RWPE2 (cell line): ENCODE results near the gene ESR2.
A peak's percentile ranks its signal among the peaks of the same experiment; 100 is the strongest.

ENCODE experiments used
- ATAC-seq: fragments of 200-7000 bp; cut with Tn5 transposase; 3 replicates; pipeline ENCODE4 v1.9.1; 2021; ENCODE audit warnings: low read depth
- DNase-seq: peaks from one replicate; pipeline ENCODE4 v3.0.0-alpha.2; 2020; ENCODE audit warnings: low spot score
- H3K27ac ChIP-seq: fragments of 450-650 bp; 2 replicates; pipeline ENCODE4 v1.5.1; 2017; ENCODE audit warnings: mild to moderate bottlenecking; ENCODE audit not compliant: poor library complexity, severe bottlenecking
- H3K27me3 ChIP-seq: fragments of 250-450 bp; sonication (Bioruptor Pico); 2 replicates; pipeline ENCODE4 v1.5.1; 2021; ENCODE audit warnings: mild to moderate bottlenecking, moderate library complexity; ENCODE audit not compliant: insufficient read depth, poor library complexity, severe bottlenecking
- H3K36me3 ChIP-seq: fragments of 250-450 bp; sonication (Bioruptor Pico); 2 replicates; pipeline ENCODE4 v1.5.1; 2020; ENCODE audit warnings: low read depth, mild to moderate bottlenecking, moderate library complexity
- H3K4me1 ChIP-seq: fragments of 250-450 bp; sonication (Bioruptor Pico); 2 replicates; pipeline ENCODE4 v1.5.1; 2021; ENCODE audit warnings: mild to moderate bottlenecking, moderate library complexity; ENCODE audit not compliant: insufficient read depth, poor library complexity, severe bottlenecking
- H3K4me3 ChIP-seq: fragments of 250-450 bp; sonication (Bioruptor Pico); 2 replicates; pipeline ENCODE4 v1.5.1; 2021; ENCODE audit warnings: mild to moderate bottlenecking, moderate library complexity; ENCODE audit not compliant: severe bottlenecking
- H3K9me3 ChIP-seq: fragments of 250-450 bp; sonication (Bioruptor Pico); 2 replicates; pipeline ENCODE4 v1.5.1; 2021; ENCODE audit warnings: mild to moderate bottlenecking, moderate library complexity; ENCODE audit not compliant: severe bottlenecking
- CTCF ChIP-seq: fragments of 450-650 bp; IDR thresholded peaks from one replicate; pipeline ENCODE4 v1.5.1; 2017; ENCODE audit warnings: mild to moderate bottlenecking, moderate library complexity; ENCODE audit not compliant: poor library complexity, severe bottlenecking

The ESR2 gene

GRCh38 chr14:64193821-64194220, 100.3 kb downstream of the ESR2 start:
- ATAC-seq (no peak), DNase-seq (no peak)
- Histone ChIP-seq H3K36me3 (peaks cover 6% of the 10 kb centered on the region; the same call in 1 of the 2 replicates), H3K9me3 (no peaks in the 10 kb centered on the region), H3K4me1 (no peaks in the 10 kb centered on the region), H3K4me3 (no peak overlapping the region), H3K27me3 (no peaks in the 10 kb centered on the region), H3K27ac (no peak overlapping the region)
- no peak for TF ChIP-seq CTCF

DNA sequence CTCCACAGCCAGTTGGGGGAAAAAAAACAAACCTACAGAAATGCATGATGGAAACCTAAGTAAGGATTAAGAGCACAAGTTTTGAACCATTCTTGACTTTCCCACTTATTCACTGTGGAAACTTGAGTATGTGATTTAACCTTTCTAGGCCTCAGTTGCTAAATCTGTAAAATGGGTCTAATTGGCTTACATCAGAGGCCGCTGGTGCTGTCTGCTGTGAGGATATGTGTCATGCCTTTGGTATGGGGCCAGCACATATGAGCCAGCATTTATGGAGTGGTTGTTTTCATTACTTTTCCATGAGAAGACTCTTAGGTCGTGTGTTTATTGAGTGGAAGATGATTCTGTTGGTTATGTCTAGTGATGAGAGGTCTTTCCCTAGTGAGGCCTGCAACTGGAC, 102.4 kb downstream of the ESR2 start:
- TF ChIP-seq CTCF = no peak
- no peak overlapping the region for H3K4me3 ChIP-seq
- ATAC-seq (peak; percentile 68; the same call in 2 of the 3 replicates), DNase-seq (no peak)
- no peaks in the 10 kb centered on the region for H3K27me3 ChIP-seq
- H3K27ac ChIP-seq = no peak overlapping the region
- no peaks in the 10 kb centered on the region for H3K4me1 ChIP-seq
- peaks cover 14% of the 10 kb centered on the region for H3K36me3 ChIP-seq
- no peaks in the 10 kb centered on the region for H3K9me3 ChIP-seq

GRCh38 chr14:64190974-64191502, 103.1 kb downstream of the ESR2 start:
- ATAC-seq (no peak), DNase-seq (no peak)
- H3K4me3 ChIP-seq = no peak overlapping the region
- H3K36me3 ChIP-seq = peaks cover 20% of the 10 kb centered on the region
- H3K27me3 ChIP-seq = no peaks in the 10 kb centered on the region
- no peak for TF ChIP-seq CTCF
- H3K9me3 ChIP-seq = no peaks in the 10 kb centered on the region
- no peak overlapping the region for H3K27ac ChIP-seq
- H3K4me1 ChIP-seq = no peaks in the 10 kb centered on the region

GRCh38 chr14:64187331-64187730, 106.8 kb downstream of the ESR2 start:
- DNase-seq = no peak
- no peak overlapping the region for H3K4me3 ChIP-seq
- no peak for ATAC-seq

More at GRCh38 chr14:64187331-64187730, 106.8 kb downstream of the ESR2 start:
- no peaks in the 10 kb centered on the region for H3K4me1 ChIP-seq
- H3K27ac ChIP-seq = no peak overlapping the region
- no peak for TF ChIP-seq CTCF
- peaks cover 20% of the 10 kb centered on the region for H3K36me3 ChIP-seq
- no peaks in the 10 kb centered on the region for H3K27me3 ChIP-seq
- no peaks in the 10 kb centered on the region for H3K9me3 ChIP-seq
